Measurements from ENCODE around the gene GPR37L1.

DNA sequence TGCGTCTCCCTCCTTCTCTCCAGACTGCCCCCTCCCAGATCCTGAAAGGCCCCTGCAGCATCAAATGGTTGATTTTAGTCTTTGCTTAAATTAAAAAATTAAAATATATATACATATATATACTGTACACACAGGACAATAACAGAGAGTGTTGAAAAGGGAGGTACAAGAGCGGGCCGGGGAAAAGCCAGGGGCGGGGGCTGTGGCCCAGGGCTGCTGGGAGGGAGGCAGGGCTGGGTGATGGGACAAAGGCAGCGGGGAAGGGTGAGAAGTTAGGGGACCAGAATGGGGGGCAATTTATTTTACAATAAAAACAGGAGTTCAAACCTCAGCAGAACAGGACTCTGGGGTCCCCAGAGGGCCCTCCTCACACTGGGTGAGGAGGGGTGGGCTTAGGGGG is 11.3 kb downstream of the GPR37L1 start:
- TF ChIP-seq POLR2A (IDR thresholded peaks at IDR 0.05; ENCODE audit: low read depth, low read length): no peak
- TF ChIP-seq POLR2AphosphoS5 (IDR thresholded peaks at IDR 0.05; ENCODE audit: low read depth, low read length): no peak

Data from GM12892 (cell line).